GM12892 (cell line): ENCODE measurements around the gene RFT1.

Experiments used
- POLR2A ChIP-seq: IDR thresholded peaks from 2 replicates; pipeline ENCODE4 v1.6.1; 2011; ENCODE audit warnings: low read depth, low read length, control low read depth
- POLR2AphosphoS5 ChIP-seq: IDR thresholded peaks from 2 replicates; pipeline ENCODE4 v1.6.1; 2011; ENCODE audit warnings: low read depth, low read length, control low read depth
- TAF1 ChIP-seq: IDR thresholded peaks from 2 replicates; pipeline ENCODE4 v1.6.1; 2011; ENCODE audit warnings: low read depth, mild to moderate bottlenecking, control low read depth, low read length, borderline replicate concordance

- no peak for TF ChIP-seq POLR2A
- no peak for TF ChIP-seq POLR2AphosphoS5
- TF ChIP-seq TAF1, result no peak
These were observed 48.0 kb upstream of the RFT1 start for GRCh38 chr3:53178246-53178645.
